Prostate gland (tissue), 2 donors: ENCODE measurements around the gene IL32.

Experiments
- POLR2A ChIP-seq: fragments of 450-650 bp; IDR thresholded peaks from one replicate; pipeline ENCODE4 v1.6.1; 2016; ENCODE audit warnings: antibody characterized with exemption, mild to moderate bottlenecking
- POLR2AphosphoS5 ChIP-seq: sonication (generic); formaldehyde crosslinking; IDR thresholded peaks from one replicate; pipeline ENCODE4 v1.6.1; 2017; ENCODE audit warnings: antibody characterized with exemption
- TF ChIP-seq, protein P1 (sequence below), 4 experiments: fragments of 200-600 bp in 2 of 4; fragments of 450-650 bp in 2 of 4; sonication (generic) in 2 of 4; IDR thresholded peaks; 1 replicate in 3 of 4; 2 replicates in 1 of 4; pipeline ENCODE4 v1.5.1; 2016 to 2019; ENCODE audit warnings: antibody characterized with exemption in 4 of 4, mild to moderate bottlenecking in 2 of 4, moderate library complexity in 2 of 4

DNA sequence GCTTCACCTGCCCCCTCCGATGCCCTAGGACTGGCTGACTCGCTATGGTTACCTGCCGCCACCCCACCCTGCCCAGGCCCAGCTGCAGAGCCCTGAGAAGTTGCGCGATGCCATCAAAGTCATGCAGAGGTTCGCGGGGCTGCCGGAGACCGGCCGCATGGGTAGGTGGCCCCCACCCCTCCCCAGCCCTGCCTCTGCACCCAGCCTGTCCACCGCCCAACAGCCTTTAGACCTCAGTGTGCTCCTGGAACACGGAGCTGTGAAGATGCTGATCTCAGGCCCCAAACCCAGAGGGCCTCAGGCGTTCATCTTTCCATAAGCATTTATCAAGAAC lies 18.1 kb upstream of the IL32 start:
- TF ChIP-seq, protein P1, sequence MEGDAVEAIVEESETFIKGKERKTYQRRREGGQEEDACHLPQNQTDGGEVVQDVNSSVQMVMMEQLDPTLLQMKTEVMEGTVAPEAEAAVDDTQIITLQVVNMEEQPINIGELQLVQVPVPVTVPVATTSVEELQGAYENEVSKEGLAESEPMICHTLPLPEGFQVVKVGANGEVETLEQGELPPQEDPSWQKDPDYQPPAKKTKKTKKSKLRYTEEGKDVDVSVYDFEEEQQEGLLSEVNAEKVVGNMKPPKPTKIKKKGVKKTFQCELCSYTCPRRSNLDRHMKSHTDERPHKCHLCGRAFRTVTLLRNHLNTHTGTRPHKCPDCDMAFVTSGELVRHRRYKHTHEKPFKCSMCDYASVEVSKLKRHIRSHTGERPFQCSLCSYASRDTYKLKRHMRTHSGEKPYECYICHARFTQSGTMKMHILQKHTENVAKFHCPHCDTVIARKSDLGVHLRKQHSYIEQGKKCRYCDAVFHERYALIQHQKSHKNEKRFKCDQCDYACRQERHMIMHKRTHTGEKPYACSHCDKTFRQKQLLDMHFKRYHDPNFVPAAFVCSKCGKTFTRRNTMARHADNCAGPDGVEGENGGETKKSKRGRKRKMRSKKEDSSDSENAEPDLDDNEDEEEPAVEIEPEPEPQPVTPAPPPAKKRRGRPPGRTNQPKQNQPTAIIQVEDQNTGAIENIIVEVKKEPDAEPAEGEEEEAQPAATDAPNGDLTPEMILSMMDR (IDR thresholded peaks at IDR 0.05) = no peak
- TF ChIP-seq POLR2A (no peak), POLR2AphosphoS5 (no peak)
